A673 (cell line): ENCODE results near the gene MESD. TPM values are rescaled to one million over a fixed set of nuclear protein-coding genes. Genes with fewer than 3 reads are reported as not detected.

ENCODE experiments used
- BruUV-seq: library from RNA; stranded (reverse); fragments of 400-500 nt; replicated peaks from 2 replicates; lab custom pipeline; 2021; lab: Mats Ljungman, UMichigan
- CTCF ChIA-PET: fragments of 300-600 bp; sonication (Branson Sonifier 250); formaldehyde crosslinking; loops from one replicate; lab custom pipeline; 2022; ENCODE audit warnings: antibody characterized with exemption; lab: Charles Lee
- POLR2A ChIA-PET: fragments of 300-600 bp; sonication (Branson Sonifier 250); formaldehyde crosslinking; loops from one replicate; lab custom pipeline; 2022; ENCODE audit warnings: antibody characterized with exemption; ENCODE audit not compliant: low non-redundant PET; lab: Charles Lee
- DNase-seq: peaks from one replicate; pipeline ENCODE4 v3.0.0-alpha.2; 2015; ENCODE audit warnings: low spot score
- H3K27ac ChIP-seq: fragments of 200-600 bp; sonication (generic); 2 replicates; pipeline ENCODE4 v1.5.1; 2016; ENCODE audit warnings: mixed run types, low read depth, mild to moderate bottlenecking, mixed read lengths, antibody characterized with exemption, low read length; ENCODE audit not compliant: poor library complexity, severe bottlenecking
- H3K27me3 ChIP-seq: fragments of 200-600 bp; sonication (generic); replicated peaks from 2 replicates; pipeline ENCODE4 v1.6.1; 2017; ENCODE audit warnings: mixed run types, low read depth, mild to moderate bottlenecking, mixed read lengths, antibody characterized with exemption, low read length; ENCODE audit not compliant: insufficient read depth, poor library complexity
- H3K36me3 ChIP-seq: fragments of 200-600 bp; sonication (generic); 2 replicates; pipeline ENCODE4 v1.6.1; 2016; ENCODE audit warnings: mixed run types, mild to moderate bottlenecking, mixed read lengths, antibody characterized with exemption, low read length; ENCODE audit not compliant: insufficient read depth, poor library complexity, severe bottlenecking
- H3K4me1 ChIP-seq: fragments of 200-600 bp; sonication (generic); 2 replicates; pipeline ENCODE4 v1.6.1; 2017; ENCODE audit warnings: mixed run types, mild to moderate bottlenecking, mixed read lengths, antibody characterized with exemption, low read length; ENCODE audit not compliant: insufficient read depth, poor library complexity, severe bottlenecking
- H3K4me3 ChIP-seq: fragments of 200-600 bp; sonication (generic); 2 replicates; pipeline ENCODE4 v1.5.1; 2016; ENCODE audit warnings: low read depth, mixed run types, mild to moderate bottlenecking, mixed read lengths, low read length; ENCODE audit not compliant: poor library complexity, severe bottlenecking
- H3K9me3 ChIP-seq: fragments of 200-600 bp; sonication (generic); 2 replicates; pipeline ENCODE4 v1.6.1; 2016; ENCODE audit warnings: mixed run types, low read depth, mild to moderate bottlenecking, mixed read lengths, antibody characterized with exemption, low read length; ENCODE audit not compliant: poor library complexity, severe bottlenecking
- CTCF ChIP-seq: fragments of 300-800, 200-600 bp; sonication (generic); conservative IDR thresholded peaks from 2 replicates; pipeline ENCODE4 v1.5.1; 2017; ENCODE audit warnings: low read depth, mild to moderate bottlenecking, antibody characterized with exemption, low read length, moderate library complexity, mixed read lengths
- EZH2 ChIP-seq: fragments of 200-600 bp; sonication (generic); IDR thresholded peaks from 2 replicates; pipeline ENCODE4 v1.6.1; 2017; ENCODE audit warnings: borderline replicate concordance, low read depth, mild to moderate bottlenecking, mixed read lengths, antibody characterized with exemption, low read length; ENCODE audit not compliant: poor library complexity, severe bottlenecking
- intact Hi-C: fragments of 100-400 bp; cut with micrococcal nuclease; formaldehyde crosslinking; loops from one replicate; pipeline ENCODE4 v1.10.0; 2022; ENCODE audit not compliant: unreplicated experiment
- total RNA-seq: library from RNA; stranded (reverse); gene quantifications from 2 replicates; pipeline ENCODE4 v1.2.3, GENCODE V29; 2021

Gene MESD
- total RNA-seq, 1 experiment from 2014 or later, result 28.1 TPM

GRCh38 chr15:81024265-81024872 lies 34.8 kb upstream of the MESD start:
- ChIA-PET CTCF (no interaction called here), POLR2A (no interaction called here)
- Histone ChIP-seq H3K36me3 (no peaks in the 10 kb centered on the region), H3K4me1 (no peaks in the 10 kb centered on the region), H3K27ac (no peak overlapping the region), H3K4me3 (no peak overlapping the region), H3K27me3 (no peaks in the 10 kb centered on the region), H3K9me3 (no peaks in the 10 kb centered on the region)
- intact Hi-C loops, result no loop called here
- BruUV-seq, result no TSS peak
- no peak for DNase-seq
- TF ChIP-seq CTCF (no peak), EZH2 (no peak)

GRCh38 chr15:81023483-81024264 lies 34.1 kb upstream of the MESD start:
- BruUV-seq, result no TSS peak
- Histone ChIP-seq H3K27me3 (no peaks in the 10 kb centered on the region), H3K9me3 (no peaks in the 10 kb centered on the region), H3K27ac (no peak overlapping the region), H3K4me3 (no peak overlapping the region), H3K36me3 (no peaks in the 10 kb centered on the region), H3K4me1 (no peaks in the 10 kb centered on the region)
- intact Hi-C loops, result no loop called here
- CTCF ChIA-PET, result no interaction called here
- POLR2A ChIA-PET, result no interaction called here
- TF ChIP-seq CTCF (no peak), EZH2 (no peak)
- DNase-seq, result no peak

GRCh38 chr15:81021321-81021720 lies 31.7 kb upstream of the MESD start:
- ChIA-PET CTCF (no interaction called here), POLR2A (no interaction called here)
- Histone ChIP-seq H3K4me3 (no peak overlapping the region), H3K36me3 (no peaks in the 10 kb centered on the region), H3K4me1 (no peaks in the 10 kb centered on the region), H3K9me3 (no peaks in the 10 kb centered on the region), H3K27ac (no peak overlapping the region), H3K27me3 (no peaks in the 10 kb centered on the region)
- no peak for DNase-seq
- BruUV-seq, result no TSS peak
- intact Hi-C loops, result no loop called here
- TF ChIP-seq EZH2 (no peak), CTCF (no peak)
